NCI-H187 treated with DMSO at 0.1 percent for 48 hours (cell line): ENCODE data around the gene POU3F1.
A peak's percentile ranks its signal among the peaks of the same experiment; 100 is the strongest.

ENCODE experiments used
- DNase-seq: peaks from one replicate; lab custom pipeline; 2025; lab: John Stamatoyannopoulos, UW

Gene POU3F1

GRCh38 chr1:38028105-38028591 lies 18.4 kb downstream of the POU3F1 start:
- DNase-seq, result no peak

GRCh38 chr1:38027201-38028104 lies 19.1 kb downstream of the POU3F1 start:
- no peak for DNase-seq

GRCh38 chr1:38026592-38027200 lies 19.9 kb downstream of the POU3F1 start:
- no peak for DNase-seq

GRCh38 chr1:38025664-38026063 lies 20.9 kb downstream of the POU3F1 start:
- DNase-seq, result no peak

GRCh38 chr1:38025233-38025632 lies 21.4 kb downstream of the POU3F1 start:
- no peak for DNase-seq

- DNase-seq, result no peak
Observed at GRCh38 chr1:38022810-38023209, 23.8 kb downstream of the POU3F1 start.

- no peak for DNase-seq
Observed at GRCh38 chr1:38021969-38022368, 24.6 kb downstream of the POU3F1 start.

- DNase-seq, result no peak
Observed at GRCh38 chr1:38020396-38020795, 26.2 kb downstream of the POU3F1 start.

GRCh38 chr1:38018864-38019343 lies 27.7 kb downstream of the POU3F1 start:
- no peak for DNase-seq

- DNase-seq, result no peak
Observed at GRCh38 chr1:38015978-38016725, 30.4 kb downstream of the POU3F1 start.

- DNase-seq, result no peak
Observed at GRCh38 chr1:38014724-38015424, 31.7 kb downstream of the POU3F1 start.

GRCh38 chr1:38014171-38014570 lies 32.4 kb downstream of the POU3F1 start:
- DNase-seq, result no peak

GRCh38 chr1:38013227-38013622 lies 33.4 kb downstream of the POU3F1 start:
- no peak for DNase-seq

- DNase-seq, result peak; percentile 93
Observed at GRCh38 chr1:38012363-38013226, 34.0 kb downstream of the POU3F1 start, which contains the start of gene UTP11. Gene UTP11 (plus strand): TSS chr1:38012734. CDS start chr1:38012803, 69 bp downstream.

- no peak for DNase-seq
Observed at GRCh38 chr1:38009841-38010180, 36.8 kb downstream of the POU3F1 start.

- DNase-seq, result no peak
Observed at GRCh38 chr1:38009088-38009840, 37.3 kb downstream of the POU3F1 start.

GRCh38 chr1:38006008-38006828 lies 40.4 kb downstream of the POU3F1 start:
- DNase-seq, result no peak

GRCh38 chr1:38005195-38006007 lies 41.2 kb downstream of the POU3F1 start, which contains the start of gene FHL3:
Gene FHL3 (minus strand): TSS chr1:38005514. CDS start chr1:37999412, 6,102 bp downstream.
- DNase-seq, result no peak
